ENCODE results near the gene KCTD6.

KCTD6 gene

GRCh38 chr3:58485801-58486435 is 6.0 kb upstream of the KCTD6 start:
- DNase-seq, result no peak

GRCh38 chr3:58487140-58487886 is 4.6 kb upstream of the KCTD6 start:
- no peak for DNase-seq

GRCh38 chr3:58488967-58489366 is 2.9 kb upstream of the KCTD6 start:
- no peak for DNase-seq

- no peak for DNase-seq
Measured at GRCh38 chr3:58490860-58491501, 915 bp upstream of the KCTD6 start.

- peak in 2 of 5 experiments; percentile 12 to 68 for DNase-seq
Measured at GRCh38 chr3:58492494-58492905, 604 bp downstream of the KCTD6 start.

- no peak for DNase-seq
Measured at GRCh38 chr3:58494107-58494506, 2.2 kb downstream of the KCTD6 start.

- DNase-seq, result no peak
Measured at GRCh38 chr3:58495101-58495500, 3.2 kb downstream of the KCTD6 start.

- DNase-seq, result no peak
Measured at GRCh38 chr3:58496206-58496857, 4.4 kb downstream of the KCTD6 start.

GRCh38 chr3:58497097-58497496 is 5.2 kb downstream of the KCTD6 start:
- DNase-seq, result no peak

- no peak for DNase-seq
Measured at GRCh38 chr3:58502872-58503271, 11.0 kb downstream of the KCTD6 start.

GRCh38 chr3:58507356-58508078 is 15.6 kb downstream of the KCTD6 start:
- DNase-seq, result no peak

GRCh38 chr3:58508437-58508836 is 16.5 kb downstream of the KCTD6 start:
- no peak for DNase-seq

GRCh38 chr3:58514405-58514804 is 22.5 kb downstream of the KCTD6 start:
- DNase-seq, result no peak

- DNase-seq, result no peak
Measured at GRCh38 chr3:58518291-58518789, 26.4 kb downstream of the KCTD6 start.

GRCh38 chr3:58519668-58520402 is 27.9 kb downstream of the KCTD6 start:
- DNase-seq, result no peak

- DNase-seq, result no peak
Measured at GRCh38 chr3:58520403-58521335, 28.8 kb downstream of the KCTD6 start.

- DNase-seq, result no peak
Measured at GRCh38 chr3:58521336-58521670, 29.4 kb downstream of the KCTD6 start.

- DNase-seq, result no peak
Measured at GRCh38 chr3:58521917-58522631, 30.2 kb downstream of the KCTD6 start.

- DNase-seq, result no peak
Measured at GRCh38 chr3:58522759-58523425, 31.0 kb downstream of the KCTD6 start.

All from T-helper 2 cell (primary cell).